NCI-H187 treated with DMSO at 0.1 percent for 48 hours (cell line): Measurements from ENCODE around the gene ARID1B.

Experiments used
- DNase-seq: peaks from one replicate; lab custom pipeline; 2025; lab: John Stamatoyannopoulos, UW

The ARID1B gene

DNA sequence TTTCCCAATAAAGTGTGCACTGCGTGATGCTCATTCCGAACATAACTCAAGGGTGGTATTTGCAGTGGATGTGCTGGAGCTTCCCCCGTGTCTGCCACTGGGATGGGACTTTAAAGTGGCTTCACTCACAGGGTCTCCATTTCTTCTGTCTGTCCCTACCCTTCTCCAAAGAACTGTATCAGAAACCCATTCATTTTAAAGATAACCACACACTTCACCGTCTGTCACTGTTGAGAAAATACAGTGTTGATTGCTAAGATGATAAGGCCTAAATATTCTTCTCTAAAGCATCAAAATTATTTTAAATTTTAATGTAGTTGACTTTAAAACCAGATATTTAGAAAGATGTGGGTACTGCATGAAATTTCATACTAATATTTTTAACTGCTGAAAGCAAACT is 384.7 kb downstream of the ARID1B start:
- no peak for DNase-seq

DNA sequence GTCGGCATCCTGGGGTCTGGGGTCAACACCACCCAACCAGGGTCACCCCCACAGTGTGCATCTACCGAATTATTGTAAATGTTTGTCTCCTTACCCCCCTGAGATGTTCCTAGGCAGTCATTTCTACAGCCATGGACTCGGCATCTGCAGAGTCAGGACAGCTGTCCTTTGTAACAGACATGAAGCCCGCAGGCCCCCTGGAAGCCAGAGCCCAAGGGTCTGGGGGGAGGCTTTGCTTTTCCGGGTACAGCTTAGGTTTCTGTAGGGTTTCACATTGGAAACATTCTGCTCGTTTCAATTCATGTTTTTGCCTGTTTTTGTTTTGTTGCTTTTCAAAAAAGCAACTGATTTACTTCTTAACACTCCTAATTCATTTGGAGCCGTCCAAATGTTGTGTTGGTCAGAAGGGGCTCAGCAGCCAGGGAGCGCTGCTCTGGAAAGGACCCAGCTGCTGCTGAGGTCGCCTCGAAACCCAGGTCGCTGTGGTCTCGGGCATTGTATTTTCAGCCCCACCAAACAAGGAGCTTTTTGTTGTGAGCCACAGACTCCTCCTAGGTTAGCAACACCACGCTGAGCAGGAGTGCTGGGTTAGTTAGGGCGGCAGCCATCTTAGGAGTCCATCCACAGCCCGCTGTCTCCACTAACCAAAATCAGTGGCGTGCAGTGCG is 385.7 kb downstream of the ARID1B start:
- no peak for DNase-seq

DNA sequence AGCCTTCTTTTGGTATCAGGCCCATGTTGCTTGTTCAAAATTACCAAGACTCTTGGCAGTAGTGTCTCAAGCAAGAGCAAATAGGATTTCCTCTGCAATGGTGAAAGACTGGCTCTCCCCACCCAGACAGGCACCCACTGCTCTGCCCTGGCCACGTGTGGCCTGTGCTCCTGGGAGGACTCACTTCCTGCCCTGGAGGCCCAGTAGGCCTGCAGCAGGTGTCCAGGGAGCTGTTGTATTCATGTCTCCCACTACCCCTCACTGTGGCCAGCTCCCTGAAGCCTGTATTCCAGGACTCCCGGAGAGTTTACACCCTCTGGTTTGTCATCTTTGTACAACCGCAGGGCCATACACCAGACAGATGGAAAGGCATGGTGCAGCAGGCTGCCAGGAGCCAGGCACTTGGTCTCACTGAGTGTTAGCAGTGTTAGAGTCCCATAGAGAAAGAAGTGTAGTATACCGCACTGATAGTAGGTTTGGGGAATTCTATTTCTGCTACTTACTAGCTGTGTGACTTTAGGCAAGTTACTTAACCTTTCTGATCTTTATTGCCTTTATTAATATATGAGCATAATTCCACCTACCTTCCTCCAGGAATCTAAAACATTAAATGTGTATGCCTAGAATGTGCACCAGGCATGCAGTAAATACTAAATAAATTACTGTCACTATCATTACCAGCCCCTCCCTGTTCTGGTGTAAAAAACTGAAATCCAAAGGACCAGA is 386.4 kb downstream of the ARID1B start:
- no peak for DNase-seq

DNA sequence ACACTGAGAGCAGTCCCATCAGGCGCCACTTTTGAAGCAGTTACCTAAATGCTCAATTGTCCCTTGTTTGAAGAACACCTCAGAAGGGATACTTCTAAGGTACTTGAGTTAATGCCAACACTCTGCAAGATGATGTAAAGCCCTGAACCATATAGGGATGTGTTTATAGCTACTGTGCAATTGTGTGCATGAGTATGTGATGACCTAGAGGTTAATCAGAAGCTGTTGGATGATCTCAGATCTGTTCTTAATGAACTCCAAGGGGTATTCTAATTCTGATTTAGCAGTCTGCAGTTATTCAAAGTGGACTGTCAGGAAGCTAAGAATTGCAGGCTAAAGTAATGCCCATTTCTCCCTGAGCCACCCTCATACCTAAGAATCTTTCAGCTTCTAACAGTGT is 387.8 kb downstream of the ARID1B start:
- DNase-seq = peak; percentile 35

DNA sequence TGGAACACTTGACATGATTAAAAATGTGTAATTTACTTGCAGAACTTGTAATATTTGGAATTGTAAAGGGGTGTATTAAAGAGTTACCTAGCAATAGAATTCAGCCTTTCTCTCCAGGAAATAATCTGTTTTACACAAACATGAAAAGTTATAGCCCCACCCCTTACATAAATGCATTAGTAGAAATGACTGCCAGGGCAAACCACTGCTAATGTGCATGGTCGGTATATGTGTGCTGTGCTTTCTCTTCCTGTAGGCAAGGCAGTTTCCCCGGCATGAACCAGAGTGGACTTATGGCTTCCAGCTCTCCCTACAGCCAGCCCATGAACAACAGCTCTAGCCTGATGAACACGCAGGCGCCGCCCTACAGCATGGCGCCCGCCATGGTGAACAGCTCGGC is 389.6 kb downstream of the ARID1B start:
- DNase-seq = no peak

DNA sequence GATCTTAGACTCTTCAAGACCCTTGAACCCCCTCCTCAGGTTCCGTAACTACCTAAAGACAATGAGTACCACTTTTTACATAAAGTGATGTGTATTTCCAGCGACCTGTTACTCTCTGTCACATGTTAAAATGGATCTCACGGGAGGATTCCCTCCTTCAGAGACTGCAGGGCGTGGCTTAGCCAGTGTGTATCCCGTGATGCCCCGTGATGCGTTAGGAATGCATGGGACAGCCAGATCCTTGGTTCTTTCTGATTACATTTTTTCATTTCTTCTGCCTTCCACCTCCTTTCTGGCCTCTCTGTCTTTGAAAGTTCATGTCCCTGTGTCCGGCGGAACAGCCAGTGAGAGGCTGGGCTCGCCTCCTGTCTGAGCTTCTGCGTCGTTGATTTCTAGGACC is 390.7 kb downstream of the ARID1B start:
- no peak for DNase-seq

DNA sequence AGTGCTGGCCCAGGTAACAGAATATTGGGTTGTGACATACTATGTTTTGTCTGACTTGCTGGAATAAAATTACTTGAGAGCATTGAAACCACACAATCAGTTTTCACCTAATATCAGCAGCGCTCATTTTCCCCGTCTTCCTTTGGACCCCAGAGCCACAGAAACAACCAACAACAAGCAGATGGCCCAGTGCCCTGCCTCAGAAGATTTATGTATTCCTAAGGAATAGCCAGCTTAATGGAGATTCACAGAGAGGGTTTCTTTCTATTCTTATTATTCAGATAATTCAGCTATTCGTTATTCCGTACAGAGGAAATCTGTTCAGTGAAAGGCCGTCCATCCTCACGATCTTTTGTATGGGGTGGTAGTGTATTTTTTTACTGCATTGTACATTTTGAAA is 391.3 kb downstream of the ARID1B start:
- DNase-seq = no peak

DNA sequence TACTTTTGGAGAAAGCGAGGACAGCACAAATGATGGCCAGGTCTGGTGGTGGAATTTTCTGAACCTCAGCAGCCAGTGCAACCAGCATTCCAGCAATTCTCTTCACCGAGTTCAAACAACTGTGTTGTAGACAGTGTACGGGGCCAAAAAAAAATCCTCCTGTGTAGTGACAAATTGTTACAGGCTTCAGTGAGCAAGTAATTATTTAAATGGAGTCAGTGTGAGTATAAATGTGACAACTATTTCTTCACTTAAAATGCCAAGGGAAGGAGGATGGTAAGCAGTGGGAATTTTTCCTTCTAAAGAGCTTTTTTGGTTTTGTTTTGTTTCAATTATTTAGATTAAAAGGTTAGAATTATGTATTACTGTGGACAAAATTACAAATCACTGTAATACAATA is 392.0 kb downstream of the ARID1B start:
- DNase-seq = no peak

DNA sequence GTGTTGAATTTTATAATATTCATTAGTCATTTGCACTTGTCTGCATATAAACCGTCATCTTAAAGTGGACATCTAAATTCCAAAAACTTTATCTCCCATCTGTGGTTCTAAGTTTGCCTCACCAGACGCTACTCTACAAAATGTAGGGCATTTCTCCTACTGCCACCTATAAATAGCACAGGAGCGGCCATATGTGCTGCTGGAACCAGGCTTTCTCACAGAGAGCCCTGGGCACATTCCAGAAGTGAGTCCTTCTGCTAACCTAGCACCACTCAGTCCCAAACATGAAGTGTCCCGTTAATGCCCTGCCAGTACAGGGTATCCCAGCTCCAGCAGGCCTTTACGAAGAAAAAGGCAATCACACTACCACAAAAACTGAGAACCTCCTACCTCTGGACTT is 392.5 kb downstream of the ARID1B start:
- DNase-seq = no peak

DNA sequence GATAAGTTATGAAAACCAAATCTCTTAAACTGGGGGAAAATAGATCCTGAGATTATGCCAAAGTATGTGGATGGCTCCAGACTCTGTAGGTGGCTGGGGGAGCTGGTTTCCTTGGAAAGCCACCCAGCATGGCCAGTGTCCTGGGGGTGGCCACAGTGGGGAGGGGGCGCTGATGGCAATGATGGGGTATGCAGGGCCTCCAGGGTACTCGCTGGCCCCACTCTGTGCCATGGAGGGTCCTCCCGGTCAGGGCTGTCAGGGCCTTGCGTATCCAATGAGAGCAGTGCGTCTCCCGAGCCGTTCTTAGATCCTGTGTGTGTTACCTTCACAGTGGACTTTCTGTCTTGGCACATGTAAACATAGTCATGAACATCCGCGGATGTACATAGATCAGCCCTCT is 393.4 kb downstream of the ARID1B start:
- no peak for DNase-seq

DNA sequence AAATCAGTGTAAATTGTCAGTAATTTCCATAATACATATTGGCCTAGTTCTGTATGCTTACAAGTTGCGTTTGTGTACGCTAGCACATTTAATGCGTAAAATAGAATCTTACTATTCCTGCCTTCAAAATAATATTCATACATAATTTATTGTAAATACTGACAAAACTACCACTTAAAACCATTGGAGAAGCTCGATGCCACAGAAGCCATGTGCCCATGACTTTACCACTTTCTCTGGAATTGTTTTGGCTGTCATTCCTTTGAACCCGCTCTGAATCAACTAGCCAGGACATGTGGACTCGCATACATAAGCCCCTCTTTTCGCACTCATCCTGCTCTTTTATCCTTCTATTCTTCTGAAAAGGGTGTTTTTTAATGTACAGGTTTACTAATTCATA is 394.6 kb downstream of the ARID1B start:
- no peak for DNase-seq

DNA sequence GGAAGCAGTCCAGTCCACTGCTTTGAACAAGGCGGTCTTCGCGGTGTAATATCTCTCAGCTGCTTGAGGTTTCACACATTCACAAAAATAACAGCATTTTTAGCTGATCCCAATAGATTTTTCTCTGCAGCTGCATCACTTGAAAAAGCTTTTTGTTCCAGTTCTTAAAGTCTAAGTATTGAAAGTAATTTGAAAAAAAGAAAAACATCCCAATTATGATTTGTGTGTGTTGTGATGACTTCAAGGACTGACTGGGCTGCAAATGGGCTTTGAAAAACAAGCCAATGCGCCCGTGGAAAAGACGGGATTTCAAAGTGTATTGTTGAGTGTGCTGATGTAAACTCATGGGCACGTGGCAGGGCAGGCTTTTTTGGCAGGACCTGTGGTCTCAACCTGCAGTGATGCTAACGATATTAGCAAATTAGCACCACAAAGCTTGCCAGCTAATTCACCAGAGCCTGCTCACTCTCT is 395.1 kb downstream of the ARID1B start:
- no peak for DNase-seq

DNA sequence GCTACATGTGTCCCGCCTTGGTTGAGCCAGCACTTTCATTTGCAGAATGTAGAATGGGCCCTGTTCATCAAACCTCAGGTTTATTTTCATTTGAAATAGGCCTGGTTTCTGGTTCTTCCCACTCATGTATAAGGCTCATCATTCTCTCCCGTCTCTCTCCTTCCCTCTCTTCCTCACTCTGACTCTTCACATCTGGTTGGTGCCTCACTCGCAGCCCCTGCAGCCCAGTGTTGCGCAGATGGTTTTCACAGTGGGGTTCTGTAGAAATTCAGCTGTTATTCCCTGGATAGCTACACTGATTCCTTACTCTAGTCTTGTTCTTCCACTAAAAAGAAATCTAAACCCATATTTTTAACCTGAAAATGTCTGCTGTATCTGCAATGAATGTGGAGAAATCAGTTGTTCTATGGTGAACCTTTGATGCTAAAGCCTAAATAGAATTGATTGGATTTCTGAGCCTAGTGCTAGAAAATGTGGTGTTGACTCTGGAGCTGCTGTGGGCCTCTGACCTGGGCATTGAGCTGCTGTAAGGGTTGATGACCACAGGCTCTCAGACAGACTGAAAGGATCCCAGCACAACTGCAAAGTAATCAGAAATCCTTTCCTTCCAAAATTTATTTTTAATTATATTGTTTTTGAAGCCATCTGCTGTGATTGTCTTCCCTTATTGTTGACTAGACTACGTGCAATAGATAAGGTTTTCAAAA is 395.8 kb downstream of the ARID1B start:
- DNase-seq = no peak

DNA sequence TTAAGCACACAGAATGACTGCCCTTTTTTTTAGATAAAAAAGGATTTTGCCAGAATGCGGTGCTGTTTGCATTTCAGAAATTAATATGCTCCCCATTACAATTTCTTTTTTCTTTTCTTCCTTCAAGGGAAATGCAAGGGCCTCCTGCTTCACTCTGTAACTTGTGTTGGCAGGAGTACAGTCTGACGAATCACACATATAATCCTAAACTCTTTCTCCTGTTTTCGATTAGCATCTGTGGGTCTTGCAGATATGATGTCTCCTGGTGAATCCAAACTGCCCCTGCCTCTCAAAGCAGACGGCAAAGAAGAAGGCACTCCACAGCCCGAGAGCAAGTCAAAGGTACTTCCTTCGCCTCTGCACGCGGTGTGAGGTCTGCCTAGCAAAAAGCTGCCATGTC is 396.6 kb downstream of the ARID1B start:
- DNase-seq = no peak

DNA sequence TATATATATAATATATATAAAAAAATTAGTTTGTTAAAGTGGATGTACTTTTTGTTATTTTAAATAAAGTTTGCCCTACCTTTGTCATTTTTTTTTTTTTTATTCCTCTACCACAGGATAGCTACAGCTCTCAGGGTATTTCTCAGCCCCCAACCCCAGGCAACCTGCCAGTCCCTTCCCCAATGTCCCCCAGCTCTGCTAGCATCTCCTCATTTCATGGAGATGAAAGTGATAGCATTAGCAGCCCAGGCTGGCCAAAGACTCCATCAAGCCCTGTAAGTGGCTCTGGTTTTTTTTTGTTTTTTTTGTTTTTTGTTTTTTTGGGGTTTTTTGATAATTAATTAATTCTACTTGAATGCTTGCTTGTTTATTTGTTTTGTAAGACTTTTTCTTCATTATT is 397.6 kb downstream of the ARID1B start:
- DNase-seq = no peak

DNA sequence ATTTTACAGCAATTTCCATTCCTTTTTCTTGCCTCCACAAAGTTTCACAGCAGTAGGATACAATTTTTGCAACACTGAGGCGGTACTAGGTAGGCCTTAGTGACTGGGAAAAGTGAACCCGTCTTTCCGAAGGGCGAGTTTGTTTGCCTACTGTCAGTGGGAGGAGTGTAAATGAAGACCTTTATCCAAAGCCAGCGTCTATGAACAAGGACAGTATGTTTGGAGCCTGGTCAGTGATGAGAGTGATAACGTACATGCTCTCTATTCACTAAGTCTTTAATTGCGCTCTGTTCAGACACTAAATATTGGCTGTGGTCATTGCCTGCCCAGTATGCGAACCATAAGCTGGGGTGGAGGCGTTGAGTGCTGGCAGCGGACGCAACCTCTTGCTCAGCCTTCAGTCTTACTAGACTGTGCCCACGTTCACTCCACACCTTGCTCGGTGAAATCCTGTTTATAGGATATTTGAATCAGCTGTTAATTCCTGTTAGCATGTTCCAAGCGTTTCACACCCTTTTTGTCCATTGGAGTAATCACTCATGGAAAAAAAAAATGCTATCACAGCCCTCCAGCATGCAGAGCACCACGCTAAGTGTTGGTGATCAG is 400.7 kb downstream of the ARID1B start:
- no peak for DNase-seq

DNA sequence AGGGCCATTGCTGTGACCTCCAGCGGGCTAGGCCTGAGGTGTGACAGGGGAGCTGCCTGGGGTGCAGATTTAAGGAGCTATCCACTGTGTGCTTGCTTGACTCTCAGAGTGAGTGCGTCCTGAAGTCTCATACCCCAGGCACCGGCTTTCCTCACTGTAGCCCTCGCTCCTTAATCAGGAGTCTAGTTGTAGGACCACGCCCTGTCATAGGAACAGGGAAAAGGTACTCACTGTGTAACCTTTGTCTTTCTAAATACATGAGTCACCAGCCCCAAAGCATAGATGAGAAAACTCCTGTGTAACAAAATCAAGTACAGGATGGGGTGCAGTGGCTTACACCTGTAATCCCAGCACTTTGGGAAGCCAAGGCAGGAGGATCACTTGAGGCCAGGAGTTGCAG is 404.5 kb downstream of the ARID1B start:
- no peak for DNase-seq

DNA sequence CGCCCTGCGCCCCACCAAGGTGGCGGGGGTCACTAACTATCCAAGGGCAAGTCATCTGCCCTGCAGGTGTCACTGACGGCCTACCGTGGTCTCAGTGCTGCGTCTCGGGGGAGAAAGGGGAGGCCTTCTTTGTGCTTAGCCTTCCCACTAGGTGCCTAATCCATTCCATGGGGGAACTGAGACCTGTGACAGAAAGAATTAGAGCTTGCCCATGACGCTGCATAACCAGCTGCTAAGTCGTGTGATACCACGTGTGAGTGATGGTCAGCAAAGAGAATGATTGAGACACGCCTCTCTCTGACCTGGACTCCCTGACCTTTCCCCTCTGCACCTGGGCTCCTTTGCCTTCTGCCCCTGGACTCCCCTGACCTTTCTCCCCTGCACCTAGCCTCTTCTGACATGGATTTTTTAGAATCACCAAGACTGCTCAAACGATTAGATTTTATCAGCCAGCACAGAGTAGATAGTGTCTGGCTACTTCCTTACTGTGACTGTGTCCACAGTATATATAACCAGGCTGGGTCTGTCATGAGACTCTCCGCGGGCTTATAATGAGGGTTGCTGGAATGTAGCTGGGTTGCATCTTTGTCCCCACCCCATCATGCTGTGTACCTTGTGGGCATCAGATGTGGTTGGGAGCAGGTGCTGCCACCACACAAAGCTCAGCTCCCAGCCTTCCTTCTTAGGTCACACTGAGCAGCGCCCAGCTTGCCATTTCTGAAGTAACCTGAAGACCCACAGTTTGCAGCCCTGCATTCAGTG is 405.5 kb downstream of the ARID1B start:
- DNase-seq = no peak

DNA sequence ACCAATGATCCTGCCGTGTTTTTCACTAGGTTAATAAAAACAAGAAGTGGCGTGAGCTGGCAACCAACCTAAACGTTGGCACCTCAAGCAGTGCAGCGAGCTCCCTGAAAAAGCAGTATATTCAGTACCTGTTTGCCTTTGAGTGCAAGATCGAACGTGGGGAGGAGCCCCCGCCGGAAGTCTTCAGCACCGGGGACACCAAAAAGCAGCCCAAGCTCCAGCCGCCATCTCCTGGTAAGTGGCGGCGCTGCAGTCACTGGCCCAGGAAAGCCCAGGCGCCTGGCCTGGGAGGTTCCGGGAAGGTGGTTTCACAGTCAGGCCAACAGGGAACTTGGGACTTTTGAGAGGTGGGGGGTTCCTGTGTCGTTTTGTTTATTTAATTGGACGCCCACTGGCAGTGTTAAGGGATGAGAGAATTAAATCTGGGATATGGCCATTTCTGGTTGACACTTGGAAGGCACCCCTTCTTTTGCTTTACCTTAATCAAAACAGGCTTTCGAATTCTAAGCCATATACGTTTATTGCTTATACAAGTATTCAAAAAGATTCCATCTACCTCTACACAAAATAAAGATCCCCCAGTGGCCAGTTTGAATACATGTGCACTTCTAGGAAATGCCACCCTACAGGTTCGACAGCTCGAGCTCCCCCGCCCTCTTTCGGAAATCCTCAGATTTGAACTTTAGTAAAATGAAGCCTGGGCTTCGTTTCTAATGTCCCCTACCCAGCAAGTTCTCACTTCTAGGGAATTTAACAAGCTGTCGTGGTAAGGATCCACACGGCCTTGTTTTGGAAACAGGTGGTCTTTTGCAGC is 407.2 kb downstream of the ARID1B start:
- DNase-seq = peak; percentile 32

DNA sequence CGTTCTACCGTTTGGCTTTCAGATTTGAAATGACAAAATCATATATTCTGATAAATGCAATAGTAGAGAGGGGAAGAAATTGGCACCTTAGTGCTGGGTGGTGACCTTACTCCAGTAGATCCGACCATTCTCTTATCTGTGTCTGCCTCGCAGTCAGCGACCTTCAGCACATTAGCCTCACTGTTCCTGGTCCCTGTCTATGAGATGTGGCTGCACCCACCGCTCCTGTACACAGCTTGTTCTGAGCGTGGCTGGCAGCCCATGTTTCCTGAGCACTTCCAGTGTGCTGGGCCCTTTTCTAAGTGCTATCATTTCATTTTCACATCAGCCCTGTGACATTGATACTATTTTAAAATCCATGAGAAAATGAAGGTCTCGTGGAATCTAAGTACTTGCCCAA is 408.0 kb downstream of the ARID1B start:
- no peak for DNase-seq

DNA sequence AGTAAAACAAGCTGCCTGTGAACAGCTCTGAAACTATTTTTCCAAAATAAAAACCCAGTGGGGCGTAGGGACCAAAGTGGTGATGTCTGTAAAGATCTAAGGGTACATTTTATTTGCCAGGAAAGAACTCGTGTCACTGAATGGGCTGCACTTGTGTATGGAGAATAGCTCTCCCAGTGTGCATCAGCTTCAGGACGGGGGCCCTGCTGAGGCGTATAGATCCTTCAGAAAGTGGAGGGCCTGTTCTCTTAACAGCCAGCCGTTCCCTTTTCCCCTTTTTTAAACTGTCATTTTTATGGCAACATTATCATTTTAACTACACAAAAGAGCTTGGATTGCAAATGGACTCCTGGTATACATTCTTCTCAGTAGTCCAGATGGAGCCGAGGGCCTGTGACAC is 408.8 kb downstream of the ARID1B start:
- no peak for DNase-seq
